Islet precursor cell (in vitro differentiated cells): Measurements from ENCODE around the gene TFAP2A.

Source experiments
- DNase-seq: peaks from one replicate; pipeline ENCODE4 v3.0.0-alpha.2; 2018

TFAP2A gene

GRCh38 chr6:10425975-10426780 lies 11.3 kb upstream of the TFAP2A start:
- peak; percentile 86 for DNase-seq

DNA sequence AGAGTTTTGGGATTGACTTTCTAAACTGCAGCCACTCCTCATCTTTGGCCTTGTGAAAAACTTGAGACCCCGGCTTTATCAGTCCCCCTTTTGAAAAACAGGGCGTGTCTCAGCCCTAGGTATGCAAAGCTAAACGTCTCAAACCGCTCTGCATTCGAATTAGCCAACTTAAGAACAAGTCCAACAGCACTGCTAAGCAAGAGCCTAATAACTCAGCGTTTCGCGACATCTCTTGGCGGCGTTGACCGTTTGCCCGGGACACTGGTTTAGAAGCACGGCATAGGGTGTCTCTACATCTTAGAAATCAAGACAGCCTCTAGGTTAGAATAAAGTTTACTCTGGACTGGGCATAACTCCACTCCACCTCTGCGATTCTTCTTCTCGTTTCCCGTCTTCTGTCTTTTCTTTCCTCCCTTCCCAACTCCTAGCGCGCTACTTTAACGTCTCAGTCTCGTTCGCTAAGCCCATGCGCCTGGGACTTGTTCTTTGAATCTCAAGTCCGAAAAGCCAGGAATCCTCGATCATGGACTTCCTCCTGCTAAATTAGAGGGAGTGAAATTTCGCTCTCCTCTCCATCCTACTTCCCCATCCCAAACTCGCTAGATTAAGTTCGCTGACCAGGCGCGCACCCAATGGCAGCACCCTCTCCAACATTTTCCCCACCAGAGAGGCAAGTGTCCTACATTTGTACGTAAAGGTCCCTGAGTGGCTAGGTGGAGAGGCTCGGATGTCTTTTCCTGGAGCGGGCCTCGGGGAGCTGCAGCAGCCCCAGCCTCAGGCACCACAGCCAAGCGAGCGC lies 10.5 kb upstream of the TFAP2A start:
- DNase-seq = peak; percentile 67

- peak; percentile 75 for DNase-seq
These were observed 9.2 kb upstream of the TFAP2A start for GRCh38 chr6:10424040-10424439.

DNA sequence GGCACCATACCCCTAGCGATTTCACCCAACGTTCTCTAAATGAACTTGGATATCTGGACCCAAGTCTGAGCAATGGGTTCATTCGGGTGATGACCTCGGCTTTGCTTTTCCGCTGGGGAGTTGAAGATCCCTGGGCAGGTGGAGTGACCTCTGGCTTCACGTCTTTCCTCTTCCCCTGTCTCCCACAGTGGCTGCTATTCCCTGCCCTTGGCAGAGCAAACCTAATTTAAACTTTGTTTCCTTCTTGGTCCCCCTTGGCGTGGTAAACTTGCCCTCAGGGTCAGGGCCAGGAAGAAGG lies 7.8 kb upstream of the TFAP2A start:
- DNase-seq = no peak

GRCh38 chr6:10421921-10422736 lies 7.3 kb upstream of the TFAP2A start:
- DNase-seq = peak; percentile 56

GRCh38 chr6:10421158-10421920 lies 6.5 kb upstream of the TFAP2A start:
- peak; percentile 91 for DNase-seq

DNA sequence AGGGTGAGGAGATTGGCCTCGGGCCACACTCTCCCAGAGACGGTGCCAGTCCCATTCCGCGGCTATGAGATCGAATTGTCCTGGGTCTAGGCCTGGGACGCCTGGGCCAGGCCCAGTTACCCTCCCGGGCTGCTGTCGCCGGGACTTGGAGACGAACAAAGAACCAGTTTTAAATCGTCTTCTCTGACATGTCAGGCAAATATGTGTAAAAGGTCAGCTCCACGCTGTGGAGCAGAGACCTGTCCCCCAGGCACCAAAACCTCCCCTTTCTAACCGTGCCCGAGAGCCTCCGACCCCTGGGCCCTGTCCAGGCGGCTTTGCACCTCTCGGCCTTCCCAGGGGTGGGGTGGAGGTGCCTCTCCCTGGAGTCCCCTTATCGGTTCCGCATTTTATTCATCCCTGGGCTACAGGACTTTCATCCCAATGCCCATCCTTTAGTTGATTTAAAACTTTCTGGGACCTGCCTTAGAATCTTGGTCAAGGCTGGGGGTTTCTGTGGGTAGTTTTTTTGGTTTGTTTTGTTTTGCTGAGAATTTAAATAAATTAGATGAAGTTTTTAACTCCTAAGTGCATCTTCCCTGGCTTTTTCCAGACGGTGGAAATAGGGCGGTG lies 5.8 kb upstream of the TFAP2A start:
- peak; percentile 77 for DNase-seq

GRCh38 chr6:10419749-10420545 lies 5.1 kb upstream of the TFAP2A start:
- no peak for DNase-seq

DNA sequence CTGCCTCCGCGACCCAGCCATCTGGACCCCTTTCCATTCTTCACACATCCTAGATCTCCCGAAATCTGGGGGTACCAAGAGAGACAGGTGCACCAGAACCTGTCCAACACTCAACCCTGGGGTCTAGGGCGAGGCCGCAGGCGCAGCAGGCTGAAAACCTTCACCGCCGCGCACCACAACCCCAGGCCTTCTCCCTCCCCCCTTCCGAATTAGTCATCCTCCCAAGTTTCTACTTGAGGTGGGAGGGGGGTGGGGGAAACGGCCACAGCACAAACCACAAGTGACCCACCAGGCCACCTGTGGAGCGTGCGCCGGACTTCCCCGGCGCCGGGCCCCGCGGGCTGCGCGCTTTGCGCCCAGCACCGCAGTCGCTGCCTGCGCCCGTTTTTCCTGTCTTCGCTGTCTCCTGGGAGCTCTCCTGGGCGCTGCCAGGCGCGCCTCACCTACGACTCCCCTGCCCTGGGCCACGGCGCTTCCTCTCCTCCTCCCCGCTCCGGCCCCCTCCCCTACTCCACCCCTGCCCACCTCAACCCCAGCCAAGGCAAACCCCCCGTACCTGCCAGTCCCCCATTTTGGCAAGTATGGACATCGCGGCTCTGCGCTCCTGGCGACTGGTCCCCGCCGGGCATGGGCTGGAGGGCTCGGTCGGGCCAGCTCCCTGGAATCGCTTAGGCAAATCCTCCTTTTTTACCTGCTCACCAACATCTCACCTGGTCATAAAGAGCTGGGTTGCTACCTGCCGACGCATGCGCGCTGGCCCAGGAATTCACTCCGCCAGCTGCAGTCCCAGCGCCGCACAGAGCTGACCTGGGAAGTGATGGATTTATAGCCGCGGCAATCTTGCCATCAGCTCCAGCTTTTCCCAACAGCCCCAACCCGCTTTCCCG lies 4.2 kb upstream of the TFAP2A start:
- DNase-seq = peak; percentile 96

DNA sequence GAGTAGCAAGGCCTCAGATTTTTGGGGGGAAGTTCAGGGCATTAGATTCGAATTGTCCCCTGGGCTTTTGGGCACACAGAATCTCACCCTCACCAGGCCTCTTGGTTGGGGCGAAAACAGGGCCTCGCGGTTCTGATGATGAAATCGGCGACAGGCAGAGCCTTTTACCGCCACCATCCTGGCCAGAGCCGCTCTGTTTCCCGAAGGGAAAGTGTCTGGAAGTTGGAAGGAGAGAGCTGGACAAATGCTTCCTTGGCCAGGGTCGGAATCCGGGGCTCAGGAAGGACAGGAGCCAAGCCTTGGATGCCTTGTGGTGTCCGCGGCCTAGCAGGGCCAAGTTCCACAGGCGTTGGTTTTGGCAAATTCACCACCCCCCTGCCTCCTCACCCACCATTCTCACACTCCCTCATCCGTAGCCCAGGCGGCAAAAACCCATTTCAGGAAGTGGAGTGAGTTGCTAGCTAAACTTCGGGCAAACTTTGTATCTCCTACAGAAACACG lies 3.5 kb upstream of the TFAP2A start:
- DNase-seq = peak; percentile 62

DNA sequence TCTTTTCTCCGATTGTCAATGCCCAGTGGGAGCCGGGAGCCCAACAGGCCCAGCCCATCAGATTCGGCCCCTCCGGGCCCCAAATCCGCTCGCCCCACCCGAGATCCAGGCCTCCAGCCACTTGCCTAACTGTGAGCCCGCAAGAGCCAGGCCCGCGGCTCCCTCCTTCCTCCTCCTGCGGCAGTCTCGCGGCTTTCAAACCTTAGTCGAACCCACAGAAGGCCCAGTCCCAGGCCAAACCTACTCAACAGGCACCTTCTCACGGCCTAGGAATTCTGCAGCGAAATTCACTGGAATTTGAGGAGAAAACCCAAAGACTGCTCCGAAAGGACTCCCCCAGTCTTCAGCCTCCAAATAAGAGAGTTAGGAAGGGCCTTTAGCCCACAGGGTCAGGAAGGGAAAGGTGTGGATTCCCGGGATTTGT lies 2.8 kb upstream of the TFAP2A start:
- peak; percentile 85 for DNase-seq

DNA sequence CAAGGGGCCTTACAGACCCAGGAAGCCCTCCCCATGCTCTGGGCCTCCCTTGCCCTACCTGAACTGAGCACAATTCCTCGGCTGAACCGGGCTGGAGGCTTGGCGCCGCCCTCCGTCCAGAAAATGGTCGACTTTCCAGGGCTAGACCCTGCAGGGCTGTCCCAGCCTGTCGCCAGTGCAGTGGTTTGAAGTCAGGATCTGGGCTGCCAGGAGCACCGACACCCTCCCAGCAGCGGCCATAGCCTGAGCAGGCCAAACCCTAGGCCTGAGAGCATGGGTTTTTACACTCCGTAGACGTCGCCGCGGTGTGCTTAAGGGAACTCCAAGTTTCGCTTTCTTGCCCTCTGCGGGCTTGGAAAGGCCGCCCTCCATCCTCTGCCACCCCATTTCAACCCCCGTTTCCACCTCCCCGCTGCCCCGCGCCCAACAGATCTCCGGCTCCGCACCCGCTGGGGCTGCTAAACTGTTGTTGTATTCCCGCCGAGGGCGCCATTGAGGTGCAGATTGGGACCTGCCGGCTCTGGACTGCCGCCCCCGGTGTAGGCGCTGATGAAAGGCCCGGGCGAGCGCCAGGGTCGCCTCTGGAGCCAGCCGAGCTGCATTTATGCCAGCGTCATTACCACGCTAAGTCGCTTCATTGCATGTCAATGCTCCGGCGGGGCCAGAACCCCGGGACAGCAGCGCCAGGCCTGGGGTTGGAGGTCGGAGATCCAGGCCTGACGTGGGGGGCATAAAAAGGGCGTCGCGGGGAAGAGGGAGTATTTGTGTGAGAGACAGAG lies 2.2 kb upstream of the TFAP2A start:
- peak; percentile 83 for DNase-seq

DNA sequence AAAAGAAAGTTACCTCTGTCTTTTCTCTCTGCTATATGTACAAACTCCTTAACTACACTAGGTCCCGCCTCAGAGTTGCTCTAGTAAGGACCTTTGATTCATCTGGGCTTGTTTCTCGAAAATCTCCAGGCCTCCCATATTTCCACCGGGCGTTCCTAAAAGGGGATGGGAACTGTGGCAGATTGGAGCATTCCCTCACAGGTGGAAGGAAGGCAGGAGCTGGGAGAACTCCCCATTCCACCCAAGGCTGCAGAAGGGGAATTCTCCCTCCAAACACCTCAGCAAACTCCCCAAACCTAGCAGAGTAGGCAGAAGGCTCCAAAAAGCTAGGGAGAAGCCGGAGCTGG lies 1.6 kb upstream of the TFAP2A start:
- no peak for DNase-seq

- DNase-seq = peak; percentile 63
These were observed 975 bp upstream of the TFAP2A start for GRCh38 chr6:10415617-10416480.

- DNase-seq = peak; percentile 89
These were observed 780 bp downstream of the TFAP2A start for GRCh38 chr6:10413850-10414738.

- no peak for DNase-seq
These were observed 1.5 kb downstream of the TFAP2A start for GRCh38 chr6:10413262-10413849.
